ENCODE results near the gene GPRC5D.

- TF ChIP-seq EZH2 (IDR thresholded peaks at IDR 0.05; ENCODE audit: borderline replicate concordance, low read length) (no peak), CTCF (IDR thresholded peaks at IDR 0.05; ENCODE audit: low read length) (no peak)
Observed at GRCh38 chr12:12900786-12901157, 51.2 kb downstream of the GPRC5D start.
